Pancreas (tissue), 10 donors: Measurements from ENCODE around the gene NEURL4. TPM values are rescaled to one million over a fixed set of nuclear protein-coding genes. Genes with fewer than 3 reads are reported as not detected.
A peak's percentile ranks its signal among the peaks of the same experiment; 100 is the strongest.
"Not testable (repeated sequence)": the region's sequence is repeated elsewhere in the genome, so short reads cannot be mapped to it uniquely, and the experiment has no call there.

Source experiments
- ATAC-seq, 4 donors: fragments of 200-7000 bp; cut with Tn5 transposase; one replicate each; pipeline versions ENCODE4 v1.8.0 to v1.9.1; 2020; ENCODE audit warnings: mild to moderate bottlenecking in 4 of 4, moderate library complexity in 4 of 4
- DNase-seq, 6 donors: peaks; one replicate each; pipeline ENCODE4 v3.0.0-alpha.2; 2020
- FAIRE-seq: peaks from 2 replicates; lab custom pipeline; 2012; peaks lifted over from hg19 to GRCh38; lab: Jason Lieb, UNC
- H3K27ac ChIP-seq, 4 donors: fragments of 200-600 bp; sonication (generic); 1 replicate in 3 of 4; 2 replicates in 1 of 4; pipeline versions ENCODE4 v1.5.0 to v1.8.0; 2020
- H3K27me3 ChIP-seq, 4 donors: fragments of 200-600 bp; one replicate each; pipeline ENCODE4 v1.8.0; 2021
- H3K36me3 ChIP-seq, 3 donors: fragments of 200-600 bp; sonication (generic) in 1 of 3; one replicate each; pipeline versions ENCODE4 v1.5.0 to v1.8.0; 2020 to 2021
- H3K4me1 ChIP-seq, 3 donors: fragments of 200-600 bp; one replicate each; pipeline ENCODE4 v1.8.0; 2021
- H3K4me3 ChIP-seq, 4 donors: fragments of 200-600 bp; sonication (generic) in 2 of 4; one replicate each; pipeline versions ENCODE4 v1.5.0 to v1.8.0; 2020 to 2021
- H3K9me3 ChIP-seq, 4 donors: fragments of 200-600 bp; one replicate each; pipeline ENCODE4 v1.8.0; 2021
- CTCF ChIP-seq, 4 donors: fragments of 200-600 bp; sonication (generic) in 3 of 4; IDR thresholded peaks; one replicate each; pipeline versions ENCODE4 v1.5.0 to v1.8.0; 2021; ENCODE audit warnings: antibody characterized with exemption in 4 of 4
- WGBS, 2 donors: extraction: QIAGEN DNeasy Blood & Tissue Kit; methylation state at CpG; one replicate each; pipeline ENCODE4 v1.1.7; 2013; 5-methylcytosine and 5-hydroxymethylcytosine counted together
- intact Hi-C, 3 donors: fragments of 100-400 bp; cut with DNase I; formaldehyde crosslinking; loops; one replicate each; pipeline versions ENCODE4 v1.11.1 to v1.14.2; 2022
- polyA plus RNA-seq, 2 donors: library from polyadenylated mRNA; stranded (reverse); fragments of 200-250 nt; gene quantifications; one replicate each; pipeline ENCODE4 v1.2.3, GENCODE V29; 2013
- total RNA-seq, 6 donors: library from RNA; stranded (reverse); fragmentation: NEBNext Ultra II Directional in 4 of 6; extraction: Animal tissue kit (Norgen Biotek cat#: 25700) in 4 of 6; gene quantifications; one replicate each; pipeline versions ENCODE4 v1.2.1 to v1.2.4, GENCODE V29; 2021 to 2023
- donor health status: healthy with polysubstance abuse.
- donor health status: DM: no; HTN: no; CAD: no; lungs with moderate emphysema.
- donor health status: DM: no; HTN: no; CAD: no.
- donor health status: control.
- donor health status: control.
- donor health status: Bipolar disorder and iron deficiency.
- donor health status: DM: yes; HTN: yes; CAD: no.
- donor health status: DM: no; HTN: no; CAD: no.
- donor health status: DM: no; HTN: no; CAD: no.
- donor health status: DM: yes; HTN: yes; CAD: no.

NEURL4 gene
- total and polyA plus RNA-seq, 8 donors, result 12.6 to 72.1 (median 18.3) TPM

DNA sequence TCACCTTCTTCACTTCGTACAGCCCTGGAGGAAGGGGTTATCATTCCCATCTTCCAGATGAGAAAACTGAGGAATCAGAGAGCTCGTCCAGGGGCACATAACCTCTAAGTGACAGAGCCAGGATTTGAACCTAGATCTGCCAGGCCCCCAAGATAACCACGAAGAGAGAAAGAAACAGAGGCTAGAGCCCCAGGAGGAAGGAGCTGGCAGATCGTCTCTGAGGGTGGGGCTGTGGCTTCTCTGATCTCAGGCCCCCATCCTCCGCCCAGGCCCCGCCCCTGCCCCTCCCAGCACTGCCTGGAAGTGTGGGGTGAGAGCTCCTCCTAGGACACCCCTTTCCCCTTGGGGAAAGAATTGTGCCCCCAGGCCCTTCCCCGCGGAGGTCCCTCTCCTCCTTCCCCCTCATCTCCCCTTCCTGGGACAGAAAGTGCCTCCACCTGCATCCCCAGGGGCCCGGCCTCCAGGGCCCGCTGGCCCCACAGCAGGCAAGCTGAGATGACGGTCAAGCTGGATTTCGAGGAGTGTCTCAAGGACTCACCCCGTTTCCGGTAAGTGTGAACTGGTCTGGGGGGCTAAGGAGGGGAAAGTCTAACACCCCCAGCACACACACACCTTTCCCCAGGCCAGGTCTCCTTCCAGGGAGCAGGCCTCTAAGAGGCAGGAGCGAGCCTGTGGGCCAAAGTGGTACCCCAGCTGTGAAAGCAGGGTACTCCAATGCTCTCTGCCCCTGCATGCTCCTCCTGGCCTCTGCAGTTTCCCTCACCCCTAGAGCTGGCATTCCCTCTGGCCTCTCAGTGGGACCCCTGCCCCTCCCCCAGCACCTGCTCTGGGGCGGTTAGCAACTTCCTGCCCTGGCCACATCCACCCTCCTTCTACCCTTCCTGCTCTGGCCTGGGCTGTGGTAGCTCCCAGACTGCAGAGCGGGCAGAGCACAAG, 7.4 kb upstream of the NEURL4 start, which contains the start of gene ACAP1:
TSS of gene ACAP1 (plus strand) at position 290 of the 936 bp plus-strand sequence. CDS start at position 496, 206 bp downstream.
- H3K4me3 ChIP-seq, result peak within 1 kb of the TSS in 1 of 4 donors; percentile 12
- no peaks in the 10 kb centered on the region for H3K4me1 ChIP-seq
- no peak for TF ChIP-seq CTCF (IDR thresholded peaks at IDR 0.05)
- no peaks in the 10 kb centered on the region for H3K9me3 ChIP-seq
- ATAC-seq, result peak in 3 of 4 donors; percentile 51 to 61 (median 58)
- no peaks in the 10 kb centered on the region for H3K27me3 ChIP-seq
- no peaks in the 10 kb centered on the region for H3K36me3 ChIP-seq
- WGBS, 2 donors, result 48 to 52% methylated on average over 16 to 17 of the region's 17 CpGs
- intact Hi-C loops, result no loop called here
- peak in 1 of 6 donors; percentile 20 for DNase-seq
- no peak within 1 kb of the TSS for H3K27ac ChIP-seq
- no peak for FAIRE-seq

GRCh38 chr17:7335765-7336164, 6.6 kb upstream of the NEURL4 start:
- not testable (repeated sequence) for ATAC-seq

GRCh38 chr17:7334938-7335538, 5.9 kb upstream of the NEURL4 start:
- 64 to 67% methylated on average over 3 of the region's 3 CpGs for WGBS, 2 donors
- no peaks in the 10 kb centered on the region for H3K36me3 ChIP-seq
- DNase-seq (peak in 1 of 6 donors; percentile 34), FAIRE-seq (no peak), ATAC-seq (no peak)
- no peaks in the 10 kb centered on the region for H3K27me3 ChIP-seq
- H3K4me1 ChIP-seq, result peaks cover 0 to 4% (median 3%) of the 10 kb centered on the region in 3 donors
- H3K4me3 ChIP-seq, result no peak overlapping the region
- H3K9me3 ChIP-seq, result no peaks in the 10 kb centered on the region
- no peak overlapping the region for H3K27ac ChIP-seq
- no peak for TF ChIP-seq CTCF (IDR thresholded peaks at IDR 0.05)
- intact Hi-C loops, result no loop called here

More at GRCh38 chr17:7335765-7336164, 6.6 kb upstream of the NEURL4 start:
- H3K4me1 ChIP-seq, H3K36me3 ChIP-seq, H3K27ac ChIP-seq, H3K4me3 ChIP-seq, DNase-seq, FAIRE-seq, H3K27me3 ChIP-seq, intact Hi-C loops, H3K9me3 ChIP-seq: not testable (repeated sequence)
- WGBS, 2 donors, result 75 to 83% methylated on average over 13 of the region's 13 CpGs

- H3K27me3 ChIP-seq, H3K4me3 ChIP-seq, FAIRE-seq, intact Hi-C loops, H3K36me3 ChIP-seq, H3K27ac ChIP-seq, ATAC-seq, H3K9me3 ChIP-seq, DNase-seq: not testable (repeated sequence)
- peaks cover 0 to 11% (median 4%) of the 10 kb centered on the region in 3 donors for H3K4me1 ChIP-seq
- WGBS, 2 donors, result 47 to 60% methylated on average over 14 of the region's 14 CpGs
Observed at GRCh38 chr17:7332600-7333069, 3.5 kb upstream of the NEURL4 start.

DNA sequence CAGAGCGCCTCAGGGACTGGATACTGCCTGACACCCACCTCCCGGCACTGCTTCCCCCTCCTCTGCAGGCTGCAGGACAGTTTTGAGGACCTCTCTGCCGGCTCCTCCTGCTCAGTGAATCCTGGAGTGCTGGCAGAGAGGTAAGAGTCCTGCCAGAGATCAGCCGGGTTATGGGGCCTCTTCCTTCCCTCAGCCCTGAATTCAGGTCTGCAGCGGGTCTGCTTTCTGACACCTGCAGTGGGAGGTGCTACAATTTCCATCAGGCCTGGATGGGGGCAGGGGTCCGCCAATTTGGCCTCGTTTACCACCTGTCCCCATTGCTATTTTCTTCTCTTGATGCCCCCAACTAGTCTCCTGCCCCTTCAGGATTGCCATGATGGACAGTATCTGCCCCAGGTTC, 3.0 kb upstream of the NEURL4 start:
- no peaks in the 10 kb centered on the region for H3K9me3 ChIP-seq
- intact Hi-C loops, result no loop called here
- H3K36me3 ChIP-seq, result no peaks in the 10 kb centered on the region
- no peak overlapping the region for H3K4me3 ChIP-seq
- FAIRE-seq, result no peak
- DNase-seq, result peak in 2 of 6 donors; percentile 10 to 29
- ATAC-seq, result no peak
- no peak for TF ChIP-seq CTCF (IDR thresholded peaks at IDR 0.05)
- no peak overlapping the region for H3K27ac ChIP-seq
- H3K4me1 ChIP-seq, result peaks cover 0 to 11% (median 4%) of the 10 kb centered on the region in 3 donors
- WGBS, 2 donors, result 40 to 49% methylated on average over 7 of the region's 7 CpGs
- no peaks in the 10 kb centered on the region for H3K27me3 ChIP-seq
